ENCODE results near the gene LST1.
"Not testable (repeated sequence)": the region's sequence is repeated elsewhere in the genome, so short reads cannot be mapped to it uniquely, and the experiment has no call there.

Gene LST1

DNA sequence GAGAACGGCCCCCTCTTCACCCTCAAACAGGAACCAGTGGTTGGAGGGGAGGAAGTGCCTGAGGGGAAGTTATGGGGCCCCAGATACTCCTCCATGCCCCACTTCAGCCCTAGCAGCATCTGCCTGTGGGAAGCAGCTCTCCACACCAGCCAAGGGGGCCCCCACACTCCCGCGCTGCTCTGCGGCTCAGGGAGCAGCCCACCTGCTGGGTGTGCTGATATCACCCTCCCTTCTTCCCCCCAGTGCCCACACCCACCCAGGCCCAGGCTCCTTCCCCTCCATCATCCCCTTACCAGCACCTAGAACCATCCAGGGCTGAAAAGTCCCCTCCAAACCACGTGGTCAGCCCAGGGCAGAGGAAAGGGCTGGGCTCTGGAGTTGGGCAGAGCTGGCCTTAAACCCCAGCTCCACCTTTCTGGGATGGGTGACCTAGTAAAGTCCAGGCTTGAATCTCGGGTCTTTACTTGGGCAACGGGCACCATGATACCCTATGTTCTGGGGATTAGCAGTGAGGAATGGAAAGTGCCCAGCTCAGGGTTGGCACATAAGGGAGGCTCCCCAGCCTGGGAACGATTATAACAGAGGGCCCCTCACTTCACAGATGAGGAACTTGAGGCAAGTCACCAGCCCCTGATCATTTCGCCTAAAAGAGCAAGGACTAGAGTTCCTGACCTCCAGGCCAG, 663 bp downstream of the LST1 start:
- no peak overlapping the region for H3K27ac ChIP-seq
- no peak for TF ChIP-seq CTCF (conservative IDR thresholded peaks at IDR 0.05)

GRCh38 chr6:31587791-31588777, 2.0 kb downstream of the LST1 start:
- no peak overlapping the region for H3K27ac ChIP-seq
- TF ChIP-seq CTCF (conservative IDR thresholded peaks at IDR 0.05), result no peak

DNA sequence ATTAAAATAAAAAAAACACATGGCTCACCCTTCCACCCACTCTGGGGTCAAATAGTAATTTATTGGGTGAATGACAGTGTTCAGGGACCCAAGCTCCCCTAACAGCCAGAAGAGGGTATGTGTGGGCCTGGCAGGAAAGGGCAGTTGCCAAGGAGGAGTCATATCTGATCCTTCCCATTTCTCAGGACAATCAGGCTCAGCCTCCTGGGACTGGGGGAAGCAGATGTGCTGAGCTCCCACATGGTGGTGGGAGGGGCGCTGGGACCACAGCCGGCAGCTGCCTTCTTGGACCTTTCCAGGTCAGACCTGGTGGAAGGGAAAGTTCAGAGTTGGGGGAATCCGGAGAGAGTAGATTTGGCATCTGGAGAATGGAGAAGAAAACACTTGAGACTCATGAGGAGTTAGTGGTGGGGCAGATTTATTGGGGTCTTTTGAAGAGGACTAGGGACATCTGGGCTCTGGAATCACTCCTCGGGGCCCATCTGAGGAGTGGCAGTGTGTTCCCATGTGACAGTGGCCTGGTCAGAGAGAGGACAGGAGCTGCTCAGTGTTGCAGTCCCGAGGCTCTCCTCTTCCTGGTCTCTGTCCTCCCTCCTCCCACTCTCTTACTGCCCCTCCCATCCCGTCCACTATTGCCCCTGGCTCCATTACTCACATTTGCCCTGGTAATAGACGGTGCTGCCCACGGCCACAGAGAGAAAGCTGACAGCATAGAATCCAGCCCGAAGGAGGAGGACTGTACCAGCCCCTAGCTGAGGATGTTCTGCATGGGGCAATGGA, 3.0 kb downstream of the LST1 start:
- TF ChIP-seq CTCF (conservative IDR thresholded peaks at IDR 0.05), result no peak
- H3K27ac ChIP-seq, result no peak overlapping the region

- H3K27ac ChIP-seq, result not testable (repeated sequence)
Measured at GRCh38 chr6:31590691-31591090, 4.6 kb downstream of the LST1 start.

GRCh38 chr6:31592396-31592771, 6.3 kb downstream of the LST1 start:
- no peak for TF ChIP-seq CTCF (conservative IDR thresholded peaks at IDR 0.05)
- H3K27ac ChIP-seq, result no peak overlapping the region

DNA sequence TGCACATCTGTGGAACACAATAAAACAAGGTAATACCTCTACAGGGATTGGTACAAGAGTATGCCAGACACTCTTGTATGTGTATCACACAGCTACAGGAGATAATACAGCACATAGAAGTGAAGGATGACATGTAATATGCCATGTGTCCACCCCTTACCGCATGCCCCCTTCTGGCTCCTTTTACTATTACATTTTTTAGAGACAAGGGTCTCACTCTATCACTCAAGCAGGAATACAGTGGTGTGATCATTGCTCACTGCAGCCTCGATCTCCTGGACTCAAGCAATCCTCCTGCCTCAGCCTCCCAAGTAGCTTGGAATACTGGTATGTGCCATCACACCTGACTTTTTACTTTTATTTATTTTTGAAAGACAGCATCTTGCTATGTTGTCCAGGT, 10.9 kb downstream of the LST1 start:
- peak; percentile 61 for TF ChIP-seq CTCF (conservative IDR thresholded peaks at IDR 0.05)
- H3K27ac ChIP-seq, result no peak overlapping the region

DNA sequence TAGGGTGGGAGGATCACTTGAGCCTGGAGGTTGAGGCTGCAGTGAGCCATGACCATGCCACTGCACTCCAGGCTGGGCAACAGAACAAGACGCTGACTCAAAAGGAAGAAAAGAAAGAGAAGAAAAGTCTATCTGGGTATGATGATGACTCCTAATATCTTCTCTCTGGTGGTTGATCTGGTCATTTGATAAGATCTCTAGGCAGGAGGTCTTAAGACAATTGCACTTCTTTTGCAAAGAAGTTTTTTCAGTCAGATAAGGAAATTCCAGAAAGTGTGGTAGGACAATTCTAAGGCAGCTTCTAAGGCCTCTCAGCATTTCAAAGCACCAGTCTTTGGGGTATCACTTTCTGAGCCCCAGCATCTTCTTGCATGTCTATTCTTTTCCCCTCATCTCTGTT, 21.2 kb downstream of the LST1 start:
- TF ChIP-seq CTCF (conservative IDR thresholded peaks at IDR 0.05), result no peak
- H3K27ac ChIP-seq, result no peak overlapping the region
